ENCODE data around the gene CCDC197. TPM values are rescaled to one million over a fixed set of nuclear protein-coding genes. Genes with fewer than 3 reads are reported as not detected.

Gene CCDC197
- total and polyA plus RNA-seq, 9 of the 15 experiments (the other 6 are each of a cell fraction or from before 2014, with no cell fraction given), result not detected

- H3K27ac ChIP-seq (ENCODE audit: extremely low read depth, low read depth, low read length), result no peak overlapping the region
Observed at GRCh38 chr14:93967637-93968250, 29.4 kb upstream of the CCDC197 start.

GRCh38 chr14:93969082-93969828 is 27.8 kb upstream of the CCDC197 start:
- H3K4me2 ChIP-seq (ENCODE audit: insufficient read depth, low read length), result no peak overlapping the region
- H3K9me3 ChIP-seq (replicated peaks; ENCODE audit: control insufficient read depth, insufficient read depth, low read depth, low read length), result no peaks in the 10 kb centered on the region
- no peak overlapping the region for H3K9ac ChIP-seq (ENCODE audit: insufficient read depth in 1 of 2, low read depth in 2 of 2, low read length in 2 of 2)
- no peaks in the 10 kb centered on the region for H3K36me3 ChIP-seq (ENCODE audit: control insufficient read depth, insufficient read depth, low read length)
- no peaks in the 10 kb centered on the region for H4K20me1 ChIP-seq (replicated peaks; ENCODE audit: control insufficient read depth, insufficient read depth, low read length)
- H3K9me1 ChIP-seq (ENCODE audit: control insufficient read depth, insufficient read depth, low read length), result no peaks in the 10 kb centered on the region
- H3K4me1 ChIP-seq (replicated peaks in 1 of 2; ENCODE audit: control insufficient read depth in 2 of 2, insufficient read depth in 2 of 2, low read length in 2 of 2), result no peaks in the 10 kb centered on the region; a peak in 1 of 5 replicates
- H3K4me3 ChIP-seq, result no peak overlapping the region
- no TSS peak for BruUV-seq (replicated peaks)
- DNase-seq (ENCODE audit: extremely low read depth in 1 of 4, low spot score in 3 of 4), result no peak
- H3K27me3 ChIP-seq (ENCODE audit: control insufficient read depth in 2 of 2, insufficient read depth in 2 of 2, low read length in 2 of 2), result peaks cover 0 to 35% of the 10 kb centered on the region in 2 experiments; a peak in 2 of 5 replicates
- no peak overlapping the region for H2AFZ ChIP-seq (ENCODE audit: low read depth, low read length)
- ChIA-PET CTCF (ENCODE audit: low intra/inter-chr PET ratio) (no interaction called here), POLR2A (no interaction called here)
- no peak for FAIRE-seq
- 0% methylated on average over 12 of the region's 12 CpGs for WGBS (ENCODE audit: insufficient coverage, low coverage, missing lambda C conversion rate)
- no peaks in the 10 kb centered on the region for H3K79me2 ChIP-seq (ENCODE audit: control insufficient read depth, insufficient read depth, low read length)
- ATAC-seq, result no peak
- intact Hi-C loops (cut with micrococcal nuclease), result no loop called here
- in situ Hi-C loops (cut with MboI), result no loop called here
- H3K27ac ChIP-seq (ENCODE audit: extremely low read depth, low read depth, low read length), result no peak overlapping the region
- TF ChIP-seq, protein P1, sequence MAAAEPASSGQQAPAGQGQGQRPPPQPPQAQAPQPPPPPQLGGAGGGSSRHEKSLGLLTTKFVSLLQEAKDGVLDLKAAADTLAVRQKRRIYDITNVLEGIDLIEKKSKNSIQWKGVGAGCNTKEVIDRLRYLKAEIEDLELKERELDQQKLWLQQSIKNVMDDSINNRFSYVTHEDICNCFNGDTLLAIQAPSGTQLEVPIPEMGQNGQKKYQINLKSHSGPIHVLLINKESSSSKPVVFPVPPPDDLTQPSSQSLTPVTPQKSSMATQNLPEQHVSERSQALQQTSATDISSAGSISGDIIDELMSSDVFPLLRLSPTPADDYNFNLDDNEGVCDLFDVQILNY (CRISPR knock-in tag; IDR thresholded peaks at IDR 0.05), result no peak
- TF ChIP-seq ZNF507 (tag; conservative IDR thresholded peaks at IDR 0.05), result no peak
- TF ChIP-seq, protein P2, sequence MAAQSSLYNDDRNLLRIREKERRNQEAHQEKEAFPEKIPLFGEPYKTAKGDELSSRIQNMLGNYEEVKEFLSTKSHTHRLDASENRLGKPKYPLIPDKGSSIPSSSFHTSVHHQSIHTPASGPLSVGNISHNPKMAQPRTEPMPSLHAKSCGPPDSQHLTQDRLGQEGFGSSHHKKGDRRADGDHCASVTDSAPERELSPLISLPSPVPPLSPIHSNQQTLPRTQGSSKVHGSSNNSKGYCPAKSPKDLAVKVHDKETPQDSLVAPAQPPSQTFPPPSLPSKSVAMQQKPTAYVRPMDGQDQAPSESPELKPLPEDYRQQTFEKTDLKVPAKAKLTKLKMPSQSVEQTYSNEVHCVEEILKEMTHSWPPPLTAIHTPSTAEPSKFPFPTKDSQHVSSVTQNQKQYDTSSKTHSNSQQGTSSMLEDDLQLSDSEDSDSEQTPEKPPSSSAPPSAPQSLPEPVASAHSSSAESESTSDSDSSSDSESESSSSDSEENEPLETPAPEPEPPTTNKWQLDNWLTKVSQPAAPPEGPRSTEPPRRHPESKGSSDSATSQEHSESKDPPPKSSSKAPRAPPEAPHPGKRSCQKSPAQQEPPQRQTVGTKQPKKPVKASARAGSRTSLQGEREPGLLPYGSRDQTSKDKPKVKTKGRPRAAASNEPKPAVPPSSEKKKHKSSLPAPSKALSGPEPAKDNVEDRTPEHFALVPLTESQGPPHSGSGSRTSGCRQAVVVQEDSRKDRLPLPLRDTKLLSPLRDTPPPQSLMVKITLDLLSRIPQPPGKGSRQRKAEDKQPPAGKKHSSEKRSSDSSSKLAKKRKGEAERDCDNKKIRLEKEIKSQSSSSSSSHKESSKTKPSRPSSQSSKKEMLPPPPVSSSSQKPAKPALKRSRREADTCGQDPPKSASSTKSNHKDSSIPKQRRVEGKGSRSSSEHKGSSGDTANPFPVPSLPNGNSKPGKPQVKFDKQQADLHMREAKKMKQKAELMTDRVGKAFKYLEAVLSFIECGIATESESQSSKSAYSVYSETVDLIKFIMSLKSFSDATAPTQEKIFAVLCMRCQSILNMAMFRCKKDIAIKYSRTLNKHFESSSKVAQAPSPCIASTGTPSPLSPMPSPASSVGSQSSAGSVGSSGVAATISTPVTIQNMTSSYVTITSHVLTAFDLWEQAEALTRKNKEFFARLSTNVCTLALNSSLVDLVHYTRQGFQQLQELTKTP (IDR thresholded peaks at IDR 0.05; ENCODE audit: low read depth in 1 of 2, partially characterized antibody in 2 of 2), result no peak
- TF ChIP-seq ZNF668 (CRISPR knock-in tag; IDR thresholded peaks at IDR 0.05), result no peak
- TF ChIP-seq ZNF3 (CRISPR knock-in tag; IDR thresholded peaks at IDR 0.05), result no peak
- TF ChIP-seq MCM2 (IDR thresholded peaks at IDR 0.05; ENCODE audit: low read depth), result no peak
- TF ChIP-seq ETV6 (IDR thresholded peaks at IDR 0.05; ENCODE audit: borderline replicate concordance in 1 of 2, low read depth in 2 of 2, low read length in 1 of 2), result no peak
- TF ChIP-seq ETV6 (CRISPR knock-in tag; IDR thresholded peaks at IDR 0.05; ENCODE audit: borderline replicate concordance), result no peak

More at GRCh38 chr14:93967637-93968250, 29.4 kb upstream of the CCDC197 start:
- in situ Hi-C loops (cut with MboI), result no loop called here
- H3K27me3 ChIP-seq (ENCODE audit: control insufficient read depth in 2 of 2, insufficient read depth in 2 of 2, low read length in 2 of 2), result peaks cover 0 to 21% of the 10 kb centered on the region in 2 experiments; a peak in 3 of 5 replicates
- TF ChIP-seq SPI1 (IDR thresholded peaks at IDR 0.05; ENCODE audit: borderline replicate concordance, low read depth, low read length) (peak; percentile 84), ARHGAP35 (IDR thresholded peaks at IDR 0.05; ENCODE audit: partially characterized antibody) (no peak)
- no peak for DNase-seq (ENCODE audit: extremely low read depth in 1 of 4, low spot score in 3 of 4)
- H3K36me3 ChIP-seq (ENCODE audit: control insufficient read depth, insufficient read depth, low read length), result no peaks in the 10 kb centered on the region
- H3K79me2 ChIP-seq (ENCODE audit: control insufficient read depth, insufficient read depth, low read length), result no peaks in the 10 kb centered on the region
- H3K9me1 ChIP-seq (ENCODE audit: control insufficient read depth, insufficient read depth, low read length), result no peaks in the 10 kb centered on the region
- H3K9me3 ChIP-seq (replicated peaks; ENCODE audit: control insufficient read depth, insufficient read depth, low read depth, low read length), result no peaks in the 10 kb centered on the region
- intact Hi-C loops (cut with micrococcal nuclease), result no loop called here
- no peak for FAIRE-seq
- H2AFZ ChIP-seq (ENCODE audit: low read depth, low read length), result no peak overlapping the region
- 0% methylated on average over 10 of the region's 10 CpGs for WGBS (ENCODE audit: insufficient coverage, low coverage, missing lambda C conversion rate)
- no peaks in the 10 kb centered on the region; a peak in 1 of 5 replicates for H3K4me1 ChIP-seq (replicated peaks in 1 of 2; ENCODE audit: control insufficient read depth in 2 of 2, insufficient read depth in 2 of 2, low read length in 2 of 2)
- ChIA-PET CTCF (ENCODE audit: low intra/inter-chr PET ratio) (no interaction called here), POLR2A (no interaction called here)
- BruUV-seq (replicated peaks), result no TSS peak
- no peak overlapping the region for H3K4me3 ChIP-seq
- no peak for ATAC-seq
- H3K9ac ChIP-seq (ENCODE audit: insufficient read depth in 1 of 2, low read depth in 2 of 2, low read length in 2 of 2), result no peak overlapping the region
- no peak overlapping the region for H3K4me2 ChIP-seq (ENCODE audit: insufficient read depth, low read length)
- no peaks in the 10 kb centered on the region for H4K20me1 ChIP-seq (replicated peaks; ENCODE audit: control insufficient read depth, insufficient read depth, low read length)
